DMS53 treated with DMSO at 0.1 percent for 48 hours (cell line): Measurements from ENCODE around the gene PES1.
"Not testable (repeated sequence)": the region's sequence is repeated elsewhere in the genome, so short reads cannot be mapped to it uniquely, and the experiment has no call there.

Source experiments
- DNase-seq: peaks from one replicate; lab custom pipeline; 2025; ENCODE audit not compliant: unreplicated experiment; lab: John Stamatoyannopoulos, UW

PES1 gene

DNA sequence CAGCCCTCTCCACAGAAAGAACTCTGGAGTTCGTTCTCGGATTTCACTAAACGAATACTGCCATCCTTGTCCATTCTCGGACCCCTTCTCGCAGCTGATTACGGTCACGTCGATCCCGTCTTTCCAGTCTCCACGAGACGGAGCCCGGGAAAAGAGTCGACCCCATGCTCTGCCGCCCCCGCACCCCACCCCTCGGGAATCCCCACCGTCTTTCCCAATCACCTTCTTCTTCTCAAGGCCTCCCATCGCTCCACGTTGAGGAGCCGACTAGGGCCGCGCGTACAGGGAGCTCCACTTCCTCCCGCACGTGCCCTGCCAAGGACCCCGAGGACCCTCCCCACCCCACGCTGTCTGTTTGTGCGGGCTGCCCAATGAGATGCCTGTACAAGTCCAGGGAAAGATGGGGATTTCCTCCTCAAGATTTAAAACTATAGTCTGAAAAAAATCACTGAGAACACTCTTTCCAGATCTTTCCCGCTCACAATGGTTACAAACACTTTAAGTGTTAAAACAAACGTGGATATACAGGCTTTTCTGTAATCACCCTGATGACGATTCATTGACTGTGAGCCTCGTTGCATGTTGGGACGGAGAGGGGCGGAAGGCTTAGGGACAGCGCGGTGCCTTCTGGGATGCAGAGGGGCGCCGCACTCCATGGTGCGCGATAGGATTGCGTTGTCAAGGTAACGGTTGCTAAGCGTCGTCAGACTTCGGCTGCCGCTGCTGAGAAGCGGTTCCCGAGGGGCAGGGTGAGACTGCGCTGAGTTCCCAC, at the start of gene PES1:
TSS of gene PES1 (minus strand) at position 323 of the 772 bp plus-strand sequence. CDS start at position 246, 77 bp downstream.
- DNase-seq, result peak; percentile 50

DNA sequence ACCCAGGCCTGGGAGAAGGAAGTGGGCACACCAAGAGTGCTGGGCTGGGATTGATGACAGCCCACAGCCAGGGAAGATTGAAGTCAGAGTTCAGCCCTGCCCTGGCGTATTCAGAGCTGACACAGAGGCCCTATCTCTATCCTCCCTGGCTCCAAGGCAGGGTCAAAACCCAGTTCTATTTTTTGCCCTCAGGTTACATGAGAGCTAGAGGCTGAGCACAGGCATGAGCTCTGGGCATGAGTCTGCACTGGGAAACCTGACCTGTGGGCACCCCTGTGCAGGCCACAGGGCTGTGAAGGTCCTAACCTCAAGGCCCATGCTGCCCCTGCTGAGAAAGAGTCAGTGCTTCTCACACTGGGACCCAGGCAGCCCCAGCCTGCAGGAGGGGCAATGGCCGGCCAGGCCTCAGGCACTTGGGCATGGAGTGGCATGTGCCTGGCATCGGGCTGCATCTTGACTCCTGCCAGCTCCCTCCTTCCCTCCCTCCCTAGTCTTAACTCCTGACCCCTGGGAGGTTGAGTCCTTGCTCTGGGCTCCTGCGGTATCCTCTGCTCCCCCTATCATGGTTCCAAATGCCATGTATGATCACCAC, 49.2 kb upstream of the PES1 start:
- DNase-seq, result no peak

GRCh38 chr22:30640361-30640760, 48.7 kb upstream of the PES1 start:
- DNase-seq, result no peak

DNA sequence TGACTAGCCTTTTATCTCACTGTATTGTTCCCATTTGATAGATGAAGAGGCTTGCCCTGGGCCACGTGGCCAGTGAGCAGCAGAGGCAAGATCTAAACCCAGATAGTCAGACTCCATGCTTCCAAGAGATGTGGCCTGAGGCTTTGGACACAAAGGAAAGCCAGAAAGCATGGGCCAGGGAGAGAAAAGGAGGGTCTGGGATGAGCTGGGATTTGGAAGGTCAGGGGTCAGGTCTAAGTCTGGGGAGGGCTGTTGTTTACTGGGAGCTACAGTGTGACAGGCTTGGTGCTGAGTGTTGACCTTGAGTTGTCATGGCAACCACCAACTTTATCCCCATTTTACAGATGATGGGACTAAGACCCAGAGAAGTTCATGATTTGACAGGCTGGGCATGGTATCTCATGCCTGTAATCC, 46.0 kb upstream of the PES1 start:
- DNase-seq, result no peak

DNA sequence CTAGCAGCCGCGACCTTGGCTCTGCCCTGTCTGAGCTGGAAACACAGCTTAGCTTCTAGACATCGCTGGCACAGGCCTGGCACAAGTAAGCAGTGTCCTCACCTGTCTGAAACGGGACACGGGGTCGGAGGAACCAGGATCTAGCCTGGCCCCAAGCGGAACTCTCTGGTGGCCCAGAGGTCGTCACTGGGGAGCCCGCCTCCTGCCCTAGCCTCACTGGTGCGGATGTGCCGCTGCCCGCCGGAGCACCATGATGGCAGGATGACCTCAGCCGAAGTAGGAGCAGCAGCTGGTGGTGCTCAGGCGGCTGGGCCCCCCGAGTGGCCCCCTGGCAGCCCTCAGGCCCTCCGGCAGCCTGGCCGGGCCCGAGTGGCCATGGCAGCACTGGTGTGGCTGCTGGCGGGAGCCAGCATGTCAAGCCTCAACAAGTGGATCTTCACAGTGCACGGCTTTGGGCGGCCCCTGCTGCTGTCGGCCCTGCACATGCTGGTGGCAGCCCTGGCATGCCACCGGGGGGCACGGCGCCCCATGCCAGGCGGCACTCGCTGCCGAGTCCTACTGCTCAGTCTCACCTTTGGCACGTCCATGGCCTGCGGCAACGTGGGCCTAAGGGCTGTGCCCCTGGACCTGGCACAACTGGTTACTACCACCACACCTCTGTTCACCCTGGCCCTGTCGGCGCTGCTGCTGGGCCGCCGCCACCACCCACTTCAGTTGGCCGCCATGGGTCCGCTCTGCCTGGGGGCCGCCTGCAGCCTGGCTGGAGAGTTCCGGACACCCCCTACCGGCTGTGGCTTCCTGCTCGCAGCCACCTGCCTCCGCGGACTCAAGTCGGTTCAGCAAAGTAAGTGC, 44.7 kb upstream of the PES1 start:
- no peak for DNase-seq

GRCh38 chr22:30635273-30636225, 43.8 kb upstream of the PES1 start, which contains the start of gene SLC35E4:
SLC35E4 (plus strand) TSS chr22:30635781; CDS start chr22:30636451, 670 bp downstream.
- DNase-seq, result peak; percentile 16

GRCh38 chr22:30634471-30635233, 42.9 kb upstream of the PES1 start:
- peak; percentile 49 for DNase-seq

GRCh38 chr22:30631469-30631868, 39.8 kb upstream of the PES1 start:
- DNase-seq, result not testable (repeated sequence)

GRCh38 chr22:30628491-30628890, 36.8 kb upstream of the PES1 start:
- no peak for DNase-seq

DNA sequence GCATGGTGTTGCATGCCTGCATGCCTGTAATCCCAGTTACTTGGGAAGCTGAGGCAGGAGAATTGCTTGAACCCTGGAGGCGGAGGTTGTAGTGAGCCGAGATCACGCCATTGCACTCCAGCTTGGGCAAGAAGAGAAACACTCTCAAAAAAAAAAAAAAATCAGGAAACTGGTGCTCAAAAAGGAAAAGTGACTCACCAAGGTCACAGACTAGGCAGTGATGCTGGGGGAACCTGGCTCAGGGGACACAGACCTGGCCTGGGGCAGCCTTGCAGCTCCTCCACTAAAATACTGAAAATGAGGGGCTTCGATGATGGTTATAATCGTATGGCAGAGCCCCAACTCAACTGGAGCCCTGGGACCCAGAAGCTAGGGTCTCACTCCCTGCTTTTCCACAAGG, 35.8 kb upstream of the PES1 start:
- DNase-seq, result no peak

- DNase-seq, result no peak
Measured at GRCh38 chr22:30626413-30626812, 34.7 kb upstream of the PES1 start.

- not testable (repeated sequence) for DNase-seq
Measured at GRCh38 chr22:30619909-30620308, 28.2 kb upstream of the PES1 start.

DNA sequence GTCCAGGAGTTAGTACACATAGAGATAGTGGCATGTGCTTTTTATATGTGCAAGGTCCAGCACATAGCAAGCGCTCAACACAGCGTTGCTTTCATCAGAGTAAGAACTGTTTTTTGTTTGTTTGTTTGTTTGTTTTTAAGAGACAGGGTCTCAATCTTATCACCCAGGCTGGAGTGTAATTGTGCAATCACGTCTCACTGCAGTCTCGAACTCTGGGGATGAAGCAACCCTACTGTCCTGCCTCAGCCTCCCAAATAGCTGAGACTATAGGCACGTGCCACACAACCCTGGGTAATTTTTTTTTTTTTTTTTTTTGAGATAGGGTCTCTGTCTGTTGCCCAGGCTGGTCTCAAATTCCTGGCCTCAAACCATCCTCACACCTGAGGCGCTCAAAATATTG, 26.1 kb upstream of the PES1 start:
- DNase-seq, result no peak

GRCh38 chr22:30615543-30615954, 23.8 kb upstream of the PES1 start:
- DNase-seq, result no peak

GRCh38 chr22:30614879-30615278, 23.2 kb upstream of the PES1 start:
- DNase-seq, result no peak

- no peak for DNase-seq
Measured at GRCh38 chr22:30614268-30614667, 22.6 kb upstream of the PES1 start.

DNA sequence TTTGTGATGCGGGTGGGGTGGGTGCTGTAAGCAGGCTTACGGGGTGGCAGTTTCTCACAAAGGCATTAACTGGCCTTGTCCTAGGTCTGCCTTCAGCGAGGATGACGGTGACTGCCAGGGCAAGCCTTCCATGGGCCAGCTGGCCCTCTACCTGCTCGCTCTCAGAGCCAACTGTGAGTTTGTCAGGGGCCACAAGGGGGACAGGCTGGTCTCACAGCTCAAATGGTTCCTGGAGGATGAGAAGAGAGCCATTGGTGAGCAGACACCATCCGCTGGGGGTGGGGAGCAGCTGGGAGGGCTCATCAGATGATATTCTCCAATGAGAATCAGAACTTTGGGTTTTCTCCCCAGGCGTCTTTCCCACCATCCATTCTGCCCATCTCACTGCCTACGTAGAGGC, 21.1 kb upstream of the PES1 start:
- no peak for DNase-seq

DNA sequence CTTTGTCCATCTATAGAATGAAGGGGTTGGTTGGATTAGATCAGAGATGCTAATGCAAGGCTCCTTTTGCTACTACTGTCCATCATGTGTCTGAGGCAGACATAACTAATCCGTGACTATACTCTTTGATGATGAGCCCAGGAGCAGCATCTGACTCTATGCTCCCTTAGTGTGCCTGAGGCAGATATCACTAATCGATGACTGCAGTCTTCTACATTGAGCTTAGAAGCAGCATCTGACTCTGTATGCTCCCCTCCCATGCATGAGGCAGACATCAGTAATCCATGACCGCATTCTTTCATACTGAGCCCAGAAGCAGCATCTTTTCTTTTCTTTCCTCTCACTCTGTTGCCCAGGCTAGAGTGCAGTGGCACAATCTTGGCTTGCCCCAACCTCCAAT, 19.5 kb upstream of the PES1 start:
- no peak for DNase-seq

DNA sequence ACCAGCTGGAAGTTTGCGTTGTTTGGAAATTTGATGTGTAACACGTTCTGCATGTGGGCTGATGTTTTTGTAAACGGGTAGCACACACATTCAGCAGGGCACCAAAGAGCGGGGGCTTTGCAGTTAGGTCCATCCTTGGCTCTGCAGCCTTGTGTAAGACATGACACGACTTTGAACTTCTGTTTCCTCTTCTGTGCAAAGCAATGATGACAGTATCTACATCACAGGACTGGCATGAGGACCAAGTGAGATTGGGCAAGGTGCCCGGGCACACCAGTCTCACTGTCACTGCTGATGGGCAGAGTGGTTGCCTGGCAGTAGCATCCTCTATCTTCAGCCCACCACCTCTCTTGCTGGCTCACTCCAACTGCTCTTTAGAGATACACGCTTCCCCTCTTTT, 18.6 kb upstream of the PES1 start:
- no peak for DNase-seq
